ENCODE measurements around the gene NELFA.

The NELFA gene
- long read RNA-seq, donor 1, transcript NELFA-202 (11 exons, 3,343 nt) = major isoform, 12 of 12 reads
- long read RNA-seq, donor 1, partial matches to known transcripts = 0 of 12 reads
- long read RNA-seq, donor 1, other reads (novel, unspliced or antisense) = 0 of 12 reads
- long read RNA-seq, donor 2, transcript NELFA-202 (11 exons, 3,343 nt) = major isoform, 7 of 9 reads
- long read RNA-seq, donor 2, partial matches to known transcripts = 0 of 9 reads
- long read RNA-seq, donor 2, other reads (novel, unspliced or antisense) = 0 of 9 reads
- long read RNA-seq, donor 3, transcript NELFA-202 (11 exons, 3,343 nt) = major isoform, 9 of 10 reads
- long read RNA-seq, donor 3, partial matches to known transcripts = 0 of 10 reads
- long read RNA-seq, donor 3, other reads (novel, unspliced or antisense) = 0 of 10 reads
- long read RNA-seq, donor 4, transcript NELFA-202 (11 exons, 3,343 nt) = major isoform, 13 of 19 reads
- long read RNA-seq, donor 4, partial matches to known transcripts = 5 of 19 reads
- long read RNA-seq, donor 4, other reads (novel, unspliced or antisense) = 0 of 19 reads
- long read RNA-seq, donor 5, transcript NELFA-202 (11 exons, 3,343 nt) = major isoform, 8 of 8 reads
- long read RNA-seq, donor 5, partial matches to known transcripts = 0 of 8 reads
- long read RNA-seq, donor 5, other reads (novel, unspliced or antisense) = 0 of 8 reads
- long read RNA-seq, donor 6, transcript NELFA-202 (11 exons, 3,343 nt) = major isoform, 13 of 14 reads
- long read RNA-seq, donor 6, partial matches to known transcripts = 0 of 14 reads
- long read RNA-seq, donor 6, other reads (novel, unspliced or antisense) = 0 of 14 reads
- long read RNA-seq, donor 7, transcript NELFA-202 (11 exons, 3,343 nt) = major isoform, 12 of 20 reads
- long read RNA-seq, donor 7, partial matches to known transcripts = 8 of 20 reads
- long read RNA-seq, donor 7, other reads (novel, unspliced or antisense) = 0 of 20 reads
- long read RNA-seq, donor 8, transcript NELFA-202 (11 exons, 3,343 nt) = major isoform, 10 of 10 reads
- long read RNA-seq, donor 8, partial matches to known transcripts = 0 of 10 reads
- long read RNA-seq, donor 8, other reads (novel, unspliced or antisense) = 0 of 10 reads

DNA sequence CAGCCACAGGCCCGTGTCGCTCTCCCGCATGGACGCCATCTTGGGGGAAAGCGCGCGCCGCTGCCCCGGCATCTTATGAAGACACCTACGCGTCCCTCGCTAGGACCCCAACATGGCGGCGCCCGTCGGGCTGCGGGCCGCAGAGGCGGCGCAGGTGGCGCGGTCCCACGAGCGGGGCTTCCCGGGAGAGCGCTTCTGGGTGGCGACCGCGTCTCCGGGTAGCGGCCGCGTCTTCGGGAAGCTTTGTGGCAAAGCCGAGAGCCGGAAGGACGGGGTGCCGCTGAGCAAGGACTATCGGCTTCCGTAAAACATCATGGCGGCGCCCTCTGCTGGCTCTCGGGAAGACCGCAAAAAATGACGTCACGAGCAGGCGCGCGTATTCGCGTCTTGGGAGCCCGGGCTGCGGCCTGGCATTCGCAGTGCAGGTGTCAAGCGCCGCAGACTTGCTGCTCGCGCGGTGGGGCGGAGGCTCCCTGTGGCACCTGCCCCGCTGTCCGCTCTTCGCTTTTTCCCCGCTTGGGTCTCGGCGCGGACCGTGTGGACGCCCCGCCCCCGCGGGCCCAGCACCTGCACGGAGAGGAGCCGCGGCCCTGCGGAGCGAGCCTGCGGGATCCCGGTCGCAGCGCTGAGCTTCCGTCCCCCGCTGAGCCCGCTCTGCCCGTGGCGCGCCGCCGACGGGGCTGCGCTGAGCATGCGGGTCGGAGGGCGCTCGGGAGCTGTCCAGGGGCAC lies at the start of gene NELFA:
Gene NELFA, minus strand, starts transcription at position 54 of the 730 bp plus-strand sequence. Its CDS starts 15 bp downstream, at position 39.
- peak; percentile 100 for DNase-seq

- DNase-seq = no peak
Measured at GRCh38 chr4:2057382-2058065, 48.8 kb upstream of the NELFA start.

DNA sequence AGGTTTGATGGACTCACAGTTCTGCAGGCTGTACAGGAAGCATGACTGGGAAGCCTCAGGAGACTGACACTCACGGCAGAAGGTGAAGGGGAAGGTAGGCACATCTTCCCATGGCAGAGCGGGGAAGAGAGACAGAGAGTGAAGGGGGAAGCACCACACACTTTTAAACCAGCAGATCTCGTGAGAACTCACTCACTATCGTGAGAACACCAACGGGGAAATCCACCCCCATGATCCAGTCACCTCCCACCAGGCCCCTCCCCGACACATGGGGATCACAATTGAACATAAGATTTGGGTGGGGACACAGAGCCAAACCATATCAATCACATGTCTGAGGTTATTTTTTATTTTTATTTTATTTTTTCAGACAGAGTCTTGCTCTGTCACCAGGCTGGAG lies 45.4 kb upstream of the NELFA start:
- no peak for DNase-seq

GRCh38 chr4:2051086-2051485 lies 42.3 kb upstream of the NELFA start:
- DNase-seq = no peak

- DNase-seq = no peak
Measured at GRCh38 chr4:2049811-2050210, 41.0 kb upstream of the NELFA start.

DNA sequence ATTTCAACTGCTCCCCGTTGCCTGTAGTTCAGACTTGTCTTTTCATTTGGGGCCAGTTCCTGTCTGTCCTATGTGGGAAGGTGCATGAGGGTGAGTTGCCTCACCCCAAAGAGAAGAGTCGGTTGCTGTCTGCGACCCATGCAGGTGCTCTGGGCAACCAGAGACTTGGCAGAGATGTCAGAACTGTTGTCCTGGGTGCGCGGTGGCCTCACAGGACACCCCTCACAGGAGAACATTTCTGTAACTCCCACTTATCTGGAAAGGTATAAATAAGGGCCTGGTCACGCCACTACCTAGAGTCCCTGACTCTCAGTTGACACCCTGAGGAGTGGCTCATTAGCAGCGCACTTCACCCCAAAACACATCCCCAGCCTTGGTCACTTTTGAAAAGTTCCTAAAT lies 40.6 kb upstream of the NELFA start:
- DNase-seq = no peak

DNA sequence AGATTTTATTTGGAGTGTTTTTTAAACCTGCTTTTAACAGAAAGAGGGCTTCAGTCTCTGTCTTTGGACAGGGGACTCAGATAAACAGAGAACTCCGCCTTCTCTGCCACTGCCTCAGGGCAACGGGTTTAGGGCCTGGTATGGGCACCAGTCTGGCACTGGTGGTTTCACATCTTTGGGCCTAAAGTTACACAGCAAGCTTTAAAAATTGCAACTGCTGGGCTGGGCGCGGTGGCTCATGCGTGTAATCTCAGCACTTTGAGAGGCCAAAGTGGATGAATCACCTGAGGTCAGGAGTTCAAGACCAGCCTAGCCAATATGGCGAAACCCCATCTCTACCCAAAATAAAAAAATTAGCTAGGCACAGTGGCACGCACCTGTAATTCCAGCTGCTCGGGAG lies 40.1 kb upstream of the NELFA start:
- no peak for DNase-seq

GRCh38 chr4:2047781-2048581 lies 39.2 kb upstream of the NELFA start:
- DNase-seq = no peak

GRCh38 chr4:2047031-2047660 lies 38.4 kb upstream of the NELFA start:
- DNase-seq = no peak

- DNase-seq = no peak
Measured at GRCh38 chr4:2046031-2046961, 37.5 kb upstream of the NELFA start.

DNA sequence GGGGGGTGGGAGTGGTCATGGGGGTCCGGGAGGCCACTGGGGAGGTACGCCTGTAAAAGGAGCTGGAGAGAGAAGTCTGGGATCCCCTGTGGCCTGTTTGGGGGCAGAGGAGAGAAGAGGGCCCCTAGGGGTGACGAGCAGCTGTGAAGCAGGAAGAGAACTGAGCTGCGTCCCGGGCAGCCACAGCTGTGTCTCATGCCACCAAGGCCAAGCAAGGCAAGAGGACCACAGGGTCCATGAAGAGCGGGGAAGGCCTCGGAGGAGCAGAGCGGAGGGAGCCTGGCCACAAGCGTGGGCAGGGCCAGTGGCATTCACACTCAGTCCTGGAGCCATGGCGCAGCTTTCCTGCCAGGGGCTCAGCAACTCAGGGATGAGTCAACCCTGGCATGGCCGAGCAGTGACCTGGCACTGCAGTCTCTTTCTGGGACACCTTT lies 36.8 kb upstream of the NELFA start:
- DNase-seq = no peak

GRCh38 chr4:2044542-2045517 lies 36.1 kb upstream of the NELFA start:
- no peak for DNase-seq

DNA sequence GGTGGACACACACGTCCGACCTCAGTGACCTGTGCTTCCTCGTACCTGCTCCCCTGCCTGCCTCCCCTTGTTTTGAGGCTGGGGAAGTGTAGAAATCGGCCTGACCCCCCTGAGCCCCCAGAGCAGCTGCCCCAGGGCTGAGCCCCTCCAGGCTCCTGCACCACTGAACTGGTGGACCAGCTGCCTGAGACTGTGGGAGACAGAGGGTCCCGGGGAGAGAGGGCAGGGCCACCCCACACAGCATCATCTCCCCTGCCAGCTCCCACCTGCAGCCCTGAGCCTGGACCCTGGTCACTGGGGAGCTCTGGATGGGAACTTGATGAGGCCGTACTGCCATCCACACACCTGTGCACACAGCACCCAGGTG lies 35.3 kb upstream of the NELFA start:
- DNase-seq = no peak

DNA sequence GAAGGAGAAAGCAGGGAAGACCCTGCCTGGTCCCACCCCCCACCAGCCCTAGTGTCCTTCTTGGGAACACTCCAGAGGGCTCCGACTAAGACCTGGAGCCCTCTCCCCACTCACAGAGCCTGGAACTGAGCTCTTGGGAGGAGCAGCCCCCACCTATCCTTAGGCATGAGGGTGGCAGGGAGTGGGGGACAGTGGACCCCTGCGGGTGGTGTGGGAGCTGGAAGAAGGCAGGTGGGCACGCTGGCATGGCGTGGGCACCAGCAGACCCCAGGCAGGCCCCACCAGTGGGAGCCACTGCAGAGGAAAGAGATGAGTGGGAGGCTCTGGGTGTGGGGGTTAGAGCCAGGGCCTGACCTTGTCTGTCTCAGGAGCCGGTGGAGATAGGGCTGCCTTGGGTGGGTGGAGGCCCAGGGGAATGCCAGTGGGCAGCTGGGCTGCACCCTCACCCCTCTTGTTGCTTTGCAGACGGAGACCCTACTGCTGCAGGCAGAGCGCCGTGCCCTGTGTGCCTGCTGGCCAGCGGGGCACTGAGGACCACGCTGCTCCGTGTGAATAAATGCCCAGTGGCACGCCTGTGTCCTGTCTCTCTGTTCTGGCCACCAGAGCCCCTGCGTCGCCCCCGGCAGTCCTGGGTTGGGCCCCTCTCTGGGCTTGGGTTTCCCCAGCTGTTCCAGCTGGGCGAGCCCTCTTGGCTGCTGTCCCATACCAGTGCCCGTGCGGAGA lies 34.8 kb upstream of the NELFA start:
- no peak for DNase-seq

DNA sequence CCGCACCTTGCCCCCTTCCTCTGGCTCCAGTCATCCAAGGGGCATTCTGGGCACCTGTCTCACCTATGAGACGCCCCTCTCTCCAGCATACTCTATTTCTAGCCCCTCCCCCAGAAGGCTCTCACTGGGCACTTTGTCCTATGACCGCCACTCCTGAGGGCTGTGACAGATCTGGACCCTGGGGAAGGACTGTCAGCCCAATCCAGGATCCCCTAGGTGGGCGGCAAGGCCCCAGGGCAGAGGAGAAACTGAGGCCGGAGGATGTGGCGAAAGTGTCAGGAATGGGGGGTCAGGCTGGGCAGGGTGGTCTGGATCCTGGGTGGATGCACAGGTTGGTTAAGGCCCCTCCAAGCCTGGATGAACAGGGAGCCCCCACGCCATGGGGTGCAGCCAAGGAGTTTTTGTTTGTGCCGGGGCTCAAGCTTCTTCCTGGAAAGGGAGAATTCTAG lies 34.2 kb upstream of the NELFA start:
- DNase-seq = no peak

- DNase-seq = no peak
Measured at GRCh38 chr4:2042204-2042946, 33.6 kb upstream of the NELFA start.

Measured in right kidney (tissue), 9 donors.